Measurements from ENCODE around the gene UBL4B.
"Not testable (repeated sequence)": the region's sequence is repeated elsewhere in the genome, so short reads cannot be mapped to it uniquely, and the experiment has no call there.

Gene UBL4B

DNA sequence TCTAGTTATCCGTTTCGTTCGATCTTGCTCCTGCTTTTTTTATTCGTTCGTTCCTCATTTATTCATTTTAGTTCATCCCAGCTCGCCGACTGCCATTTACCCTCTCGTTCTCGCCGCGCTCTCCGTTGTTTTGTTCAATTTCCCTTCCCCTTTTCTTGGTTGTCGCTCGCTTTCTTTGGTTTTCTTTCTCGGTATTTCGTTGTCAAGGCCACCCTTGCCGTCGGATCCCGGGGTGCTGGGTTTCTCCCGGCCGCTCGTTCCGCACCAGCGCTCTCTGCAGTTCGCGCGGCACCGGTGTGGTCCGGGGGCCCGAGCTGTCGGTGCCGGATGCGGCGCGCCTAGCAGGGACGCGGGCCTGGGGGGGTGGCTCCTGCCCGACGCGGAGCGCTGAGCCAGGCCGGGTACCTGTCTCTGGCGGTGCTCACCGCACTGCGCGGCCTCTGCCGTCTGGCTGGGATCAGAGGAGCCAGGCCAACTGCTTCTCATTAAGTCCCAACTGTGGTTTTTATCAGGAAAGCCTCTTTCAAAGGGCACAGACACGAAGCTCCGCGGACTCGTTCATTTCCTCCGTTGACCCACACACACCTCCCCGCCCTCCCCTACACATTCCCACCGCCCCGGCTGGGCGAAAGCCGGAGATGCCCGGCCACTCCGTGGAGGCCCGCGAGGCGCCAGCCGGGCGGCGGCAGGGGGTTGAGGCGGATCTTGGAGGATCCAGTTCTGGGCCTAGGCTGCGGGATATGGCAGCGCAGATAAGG, 43.4 kb upstream of the UBL4B start:
- H3K4me3 ChIP-seq (ENCODE audit: low read depth, low read length), result no peak overlapping the region
- no peak for TF ChIP-seq CTCF (IDR thresholded peaks at IDR 0.05; ENCODE audit: low read depth, low read length)

DNA sequence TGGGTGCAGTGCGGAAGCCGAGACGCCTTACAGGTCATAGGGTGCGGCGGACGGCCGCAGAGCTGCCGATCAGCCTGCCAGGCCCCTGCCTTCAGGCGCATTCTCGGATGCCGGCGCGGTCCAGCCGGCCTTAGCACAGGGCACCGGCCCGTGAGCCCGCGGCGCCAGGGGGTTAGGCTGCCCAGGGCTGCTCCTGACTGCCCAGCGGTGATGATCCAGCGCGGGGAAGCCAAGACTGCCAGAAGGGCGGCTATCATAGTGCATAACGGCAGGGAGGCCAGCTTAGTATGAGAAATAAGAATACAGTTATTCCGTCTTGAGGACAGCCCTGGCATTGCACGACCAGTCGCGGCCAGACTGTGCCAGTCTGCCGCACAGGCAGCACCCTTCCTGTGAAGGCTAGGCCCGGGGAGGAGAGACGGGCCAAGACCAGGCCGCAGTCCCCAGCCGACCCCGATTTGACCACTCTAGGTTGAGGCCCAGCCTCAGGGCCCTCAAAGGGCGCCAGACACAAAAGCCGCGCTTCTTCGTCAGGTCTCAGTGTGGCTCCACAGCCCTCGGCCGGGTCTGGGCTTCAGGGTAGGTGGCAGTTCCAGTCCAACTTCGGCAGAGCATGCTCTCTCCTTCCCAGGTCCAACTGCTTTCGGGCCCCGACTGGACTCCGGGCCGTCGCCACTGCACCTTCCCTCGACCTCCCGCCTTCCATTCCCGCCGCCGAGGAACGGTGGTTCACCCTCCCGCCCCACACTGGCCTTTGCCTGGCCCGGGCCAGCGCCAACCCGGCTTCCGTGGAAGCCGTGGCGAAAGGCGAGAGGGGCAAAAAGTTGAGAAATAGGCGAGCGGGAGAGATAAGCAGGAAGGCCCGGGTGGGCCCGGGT, 42.6 kb upstream of the UBL4B start:
- no peak overlapping the region for H3K4me3 ChIP-seq (ENCODE audit: low read depth, low read length)
- no peak for TF ChIP-seq CTCF (IDR thresholded peaks at IDR 0.05; ENCODE audit: low read depth, low read length)

DNA sequence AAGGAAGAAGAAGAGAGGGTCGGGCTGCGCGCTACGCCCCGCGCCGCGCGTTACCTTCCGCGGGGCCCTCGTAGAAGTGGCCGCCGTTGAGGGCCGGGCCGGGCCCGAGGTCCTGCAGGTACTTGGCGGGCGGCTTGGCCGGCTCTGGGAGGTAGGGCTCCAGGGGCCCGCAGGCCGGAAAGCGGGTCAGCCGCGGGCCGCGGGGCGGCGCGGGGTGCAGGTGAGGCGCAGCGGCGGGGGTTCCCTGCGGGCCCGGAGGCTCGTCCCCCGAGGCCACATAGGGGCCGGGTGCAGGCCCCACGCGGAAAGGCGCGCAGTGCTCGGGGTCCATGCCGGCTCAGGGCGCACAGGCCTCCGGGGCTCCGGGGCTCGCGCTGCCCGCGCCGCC, 42.0 kb upstream of the UBL4B start:
- no peak overlapping the region for H3K4me3 ChIP-seq (ENCODE audit: low read depth, low read length)
- TF ChIP-seq CTCF (IDR thresholded peaks at IDR 0.05; ENCODE audit: low read depth, low read length), result no peak

- TF ChIP-seq CTCF (IDR thresholded peaks at IDR 0.05; ENCODE audit: low read depth, low read length), result no peak
- H3K4me3 ChIP-seq (ENCODE audit: low read depth, low read length), result no peak within 1 kb of the TSS
Observed at GRCh38 chr1:110070671-110071242, 41.5 kb upstream of the UBL4B start, which contains the start of gene ALX3. ALX3 (minus strand) TSS chr1:110070672; CDS start chr1:110070612, 60 bp downstream.

DNA sequence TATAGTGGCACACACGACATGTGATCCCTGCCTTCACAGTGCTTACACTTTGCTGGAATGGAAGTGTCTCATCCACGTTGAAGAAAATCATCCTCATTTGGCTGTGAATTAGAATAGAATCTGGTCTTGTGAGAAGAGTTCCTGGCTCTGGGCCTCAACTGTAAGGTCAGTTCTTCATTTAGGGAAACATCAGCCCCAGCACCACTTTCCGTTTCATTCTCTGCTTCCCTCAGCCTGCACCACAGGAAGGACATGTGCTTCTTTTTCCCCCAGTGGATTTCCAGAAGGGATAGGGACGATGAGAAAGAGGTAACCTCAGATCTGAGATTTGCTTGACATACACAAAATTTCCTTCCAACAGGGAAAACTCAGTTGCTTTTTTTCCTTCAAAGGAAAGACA, 38.1 kb upstream of the UBL4B start:
- TF ChIP-seq CTCF (IDR thresholded peaks at IDR 0.05; ENCODE audit: low read depth, low read length), result no peak
- H3K4me3 ChIP-seq (ENCODE audit: low read depth, low read length), result no peak overlapping the region

DNA sequence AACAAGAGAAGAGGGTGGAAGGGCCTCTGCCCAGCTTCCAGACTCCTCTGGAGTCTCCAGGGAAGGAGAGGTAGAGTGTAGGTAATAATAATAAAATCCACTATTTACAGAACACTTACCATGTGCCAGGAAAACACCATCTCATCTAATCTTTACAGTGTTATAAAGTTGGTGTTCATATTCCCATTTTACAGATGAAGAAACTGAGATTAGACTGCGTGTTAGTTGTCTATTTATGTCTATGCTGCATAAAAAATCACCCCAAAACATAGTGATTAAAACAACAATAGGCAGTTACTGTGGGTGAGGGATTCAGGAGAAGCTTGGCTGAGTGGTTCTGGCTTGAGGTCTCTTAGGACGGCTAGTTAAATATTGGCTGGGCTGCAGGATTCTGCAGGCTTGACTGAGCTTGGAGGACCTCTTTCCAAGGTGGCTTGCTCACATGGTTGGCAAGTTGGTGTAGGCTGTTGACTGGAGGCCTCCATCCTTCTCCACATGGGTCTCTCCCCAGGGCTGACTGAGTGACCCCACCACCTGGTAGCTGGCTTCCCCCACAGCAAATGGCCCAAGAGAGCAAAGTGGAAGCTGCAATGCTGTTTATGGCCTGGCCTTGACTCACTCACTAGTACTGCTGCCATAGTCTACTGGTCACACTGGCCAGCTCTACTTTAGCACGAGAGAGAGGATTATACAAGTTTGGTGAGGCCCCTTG, 35.3 kb upstream of the UBL4B start:
- H3K4me3 ChIP-seq (ENCODE audit: low read depth, low read length), result no peak overlapping the region
- TF ChIP-seq CTCF (IDR thresholded peaks at IDR 0.05; ENCODE audit: low read depth, low read length), result no peak

DNA sequence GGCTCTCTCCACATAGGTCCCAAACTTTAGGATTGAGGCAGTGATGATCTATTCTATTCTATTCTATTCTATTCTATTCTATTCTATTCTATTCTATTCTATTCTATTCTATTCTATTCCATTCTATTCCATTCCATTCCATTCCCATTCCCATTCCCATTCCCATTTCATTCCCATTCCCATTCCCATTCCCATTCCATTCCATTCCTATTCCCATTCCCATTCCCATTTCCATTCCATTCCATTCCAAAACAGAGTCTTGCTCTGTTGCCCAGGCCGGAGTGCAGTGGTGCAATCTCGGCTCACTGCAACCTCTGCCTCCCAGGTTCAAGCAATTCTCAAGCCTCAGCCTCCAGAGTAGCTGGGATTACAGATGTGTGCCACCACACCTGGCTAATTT, 32.2 kb upstream of the UBL4B start:
- not testable (repeated sequence) for H3K4me3 ChIP-seq (ENCODE audit: low read depth, low read length)
